CD4-positive, alpha-beta T cell (primary cell): ENCODE measurements around the gene PEAK3. TPM values are rescaled to one million over a fixed set of nuclear protein-coding genes. Genes with fewer than 3 reads are reported as not detected.

ENCODE experiments used
- ATAC-seq: fragments of 200-7000 bp; cut with Tn5 transposase; one replicate; pipeline ENCODE4 v1.10.0; 2022; ENCODE audit warnings: mild to moderate bottlenecking; ENCODE audit not compliant: poor library complexity
- CTCF ChIA-PET: fragments of 350-600 bp; sonication (Branson Sonifier 250); formaldehyde crosslinking; loops from one replicate; lab custom pipeline; 2021; ENCODE audit warnings: antibody characterized with exemption, inconsistent platforms; lab: Charles Lee
- POLR2A ChIA-PET: fragments of 350-600 bp; sonication (Branson Sonifier 250); formaldehyde crosslinking; loops from one replicate; lab custom pipeline; 2021; ENCODE audit warnings: antibody characterized with exemption, inconsistent platforms; lab: Charles Lee
- DNase-seq, 14 experiments: peaks; one replicate each; pipeline ENCODE4 v3.0.0-alpha.2; 2013 to 2020; ENCODE audit warnings: mixed read lengths in 2 of 14
- H3K27ac ChIP-seq, 2 donors: one replicate each; pipeline versions ENCODE4 v1.5.1 to v1.7.0; 2013; ENCODE audit warnings: low read length in 2 of 2, low read depth in 1 of 2, mild to moderate bottlenecking in 1 of 2
- H3K27me3 ChIP-seq, 2 experiments: 1 replicate in 1 of 2; 2 replicates in 1 of 2; pipeline versions ENCODE4 v1.6.1 to v1.7.0; 2013; ENCODE audit warnings: low read length in 2 of 2, control low read depth in 1 of 2, mild to moderate bottlenecking in 1 of 2, moderate library complexity in 1 of 2; ENCODE audit not compliant: insufficient read depth in 2 of 2, control insufficient read depth in 1 of 2
- H3K36me3 ChIP-seq: one replicate; pipeline ENCODE4 v1.6.1; 2013; ENCODE audit warnings: low read length, control low read depth; ENCODE audit not compliant: insufficient read depth
- H3K4me1 ChIP-seq: one replicate; pipeline ENCODE4 v1.6.1; 2013; ENCODE audit warnings: low read length, control low read depth; ENCODE audit not compliant: insufficient read depth
- H3K4me3 ChIP-seq: one replicate; pipeline ENCODE4 v1.5.1; 2013; ENCODE audit warnings: mild to moderate bottlenecking, low read length, moderate library complexity
- H3K9me3 ChIP-seq, 2 experiments: 1 replicate in 1 of 2; 2 replicates in 1 of 2; pipeline versions ENCODE4 v1.6.1 to v1.7.0; 2013; ENCODE audit warnings: low read length in 2 of 2, mild to moderate bottlenecking in 2 of 2, control low read depth in 1 of 2, moderate library complexity in 1 of 2; ENCODE audit not compliant: control insufficient read depth in 1 of 2, insufficient read depth in 1 of 2
- H3K27ac Mint-ChIP-seq: one replicate; pipeline ENCODE4 v1.8.0; 2020; ENCODE audit warnings: mixed read lengths
- H3K27me3 Mint-ChIP-seq: one replicate; pipeline ENCODE4 v1.8.0; 2021; ENCODE audit warnings: mixed read lengths
- H3K36me3 Mint-ChIP-seq: one replicate; pipeline ENCODE4 v1.8.0; 2021; ENCODE audit warnings: low read depth, mixed read lengths
- H3K4me1 Mint-ChIP-seq: one replicate; pipeline ENCODE4 v1.8.0; 2021; ENCODE audit warnings: low read depth, mixed read lengths
- H3K4me3 Mint-ChIP-seq: one replicate; pipeline ENCODE4 v1.8.0; 2020; ENCODE audit warnings: mild to moderate bottlenecking, mixed read lengths
- H3K9me3 Mint-ChIP-seq: one replicate; pipeline ENCODE4 v1.8.0; 2020; ENCODE audit warnings: mixed read lengths
- intact Hi-C, 2 experiments: fragments of 100-400 bp; cut with DNase I in 1 of 2; cut with micrococcal nuclease in 1 of 2; formaldehyde crosslinking; loops; one replicate each; pipeline versions ENCODE4 v1.15.1 to v1.9.0; 2023 to 2025; cut with DNase I, micrococcal nuclease
- polyA plus RNA-seq, 2 donors: library from polyadenylated mRNA; unstranded; fragments of 120-200 nt; gene quantifications; one replicate each; pipeline ENCODE4 v1.2.1, GENCODE V29; 2013
- total RNA-seq, 174 experiments: library from RNA in 2 of 174; stranded (reverse) in 2 of 174; gene quantifications; one replicate each; pipeline ENCODE4 v1.2.3 and lab custom pipeline; 2021 to 2026
- TF ChIP-seq, protein P1 (sequence below): fragments of 200-600 bp; IDR thresholded peaks from one replicate; pipeline ENCODE4 v1.8.0; 2022; ENCODE audit warnings: antibody characterized with exemption, mild to moderate bottlenecking

PEAK3 gene, protein sequence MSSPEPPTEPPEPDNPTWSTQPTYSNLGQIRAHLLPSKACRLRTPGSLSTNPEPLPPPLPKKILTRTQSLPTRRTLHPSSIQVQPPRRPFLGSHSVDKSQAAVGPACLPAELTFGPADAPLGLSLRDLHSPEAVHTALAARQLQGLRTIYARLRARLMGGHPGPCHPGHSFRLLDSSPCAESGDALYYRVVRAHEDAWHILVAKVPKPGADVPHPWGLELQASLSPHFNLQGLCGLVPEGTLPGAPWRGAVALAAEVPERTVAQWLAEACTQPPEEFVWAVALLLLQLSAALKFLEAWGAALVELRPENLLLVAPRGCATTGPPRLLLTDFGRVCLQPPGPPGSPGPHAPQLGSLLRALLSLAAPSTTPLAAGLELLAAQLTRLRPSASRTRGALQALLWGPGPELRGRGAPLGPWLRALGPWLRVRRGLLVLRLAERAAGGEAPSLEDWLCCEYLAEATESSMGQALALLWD
- total RNA-seq (not detected), total RNA-seq (lab: John Stamatoyannopoulos, UW) (0 to 0.49 (median 0.04) reads per million in 172 experiments)
- polyA plus RNA-seq (2013, experiment 1 of 2): 0.48 TPM
- polyA plus RNA-seq (2013, experiment 2 of 2): 1.3 TPM

DNA sequence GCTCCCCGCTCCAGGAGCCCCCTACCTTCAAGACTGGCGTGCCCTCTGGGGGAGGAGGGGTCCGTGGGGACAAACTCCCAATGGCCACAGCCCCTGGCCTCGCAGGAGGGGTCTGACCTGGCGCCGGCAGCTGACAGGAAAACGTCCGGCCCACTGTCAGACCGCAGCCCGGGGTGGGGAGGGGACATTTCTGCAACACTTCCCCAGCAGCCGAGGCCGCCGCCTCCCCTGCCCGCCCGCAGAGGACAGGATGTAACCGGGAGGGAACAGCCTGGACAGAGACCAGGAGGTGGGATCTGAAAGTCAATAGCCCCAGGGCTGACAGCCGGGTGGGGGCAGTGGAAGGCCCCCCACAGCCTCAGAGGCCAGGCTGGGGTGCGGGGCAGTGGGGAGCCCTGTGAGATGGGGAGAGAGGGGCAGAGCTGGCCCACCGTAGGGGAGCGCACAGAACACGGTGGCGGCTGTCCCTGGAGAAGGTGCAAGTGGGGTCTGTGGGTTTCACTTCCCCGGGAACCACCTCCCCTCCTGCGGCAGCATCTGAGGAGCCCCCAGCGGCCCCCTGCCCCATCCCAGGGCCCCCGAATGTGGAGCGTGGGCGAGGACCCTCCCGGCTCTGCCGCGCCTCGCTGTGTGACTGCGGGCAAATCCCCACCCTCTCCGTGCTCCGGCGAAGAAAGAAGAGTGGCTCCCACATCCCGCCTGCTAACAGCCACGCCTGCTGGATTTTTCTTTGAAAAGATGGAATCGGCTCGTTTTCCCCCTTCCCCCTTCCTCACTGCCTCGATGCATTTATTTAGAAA lies at the start of gene PEAK3:
Gene PEAK3, minus strand, starts transcription at position 114 of the 800 bp plus-strand sequence. CDS start 1,244 bp downstream, outside the sequence.
- ATAC-seq (peak; percentile 38), DNase-seq (peak in 6 of 14 experiments; percentile 24 to 72 (median 52))
- no peaks in the 10 kb centered on the region for H3K27me3 Mint-ChIP-seq
- peaks cover 25% of the 10 kb centered on the region for H3K4me1 ChIP-seq
- no peaks in the 10 kb centered on the region for H3K9me3 Mint-ChIP-seq
- H3K4me3 ChIP-seq: peak within 1 kb of the TSS; percentile 37
- no peaks in the 10 kb centered on the region for H3K9me3 ChIP-seq
- H3K27ac Mint-ChIP-seq: peak within 1 kb of the TSS; percentile 27
- H3K36me3 ChIP-seq: no peaks in the 10 kb centered on the region
- H3K4me3 Mint-ChIP-seq: peak within 1 kb of the TSS; percentile 51
- ChIA-PET POLR2A (interaction anchor here (1.9 kb wide), 1 partner anchor 9 kb away, joined by 7 read pairs; no protein-coding TSS in a partner anchor), CTCF (no interaction called here)
- intact Hi-C loops: no loop called here
- H3K4me1 Mint-ChIP-seq: peaks cover 15% of the 10 kb centered on the region
- peaks cover under 1% of the 10 kb centered on the region for H3K36me3 Mint-ChIP-seq
- no peaks in the 10 kb centered on the region for H3K27me3 ChIP-seq
- H3K27ac ChIP-seq: no peak within 1 kb of the TSS
- TF ChIP-seq, protein P1, sequence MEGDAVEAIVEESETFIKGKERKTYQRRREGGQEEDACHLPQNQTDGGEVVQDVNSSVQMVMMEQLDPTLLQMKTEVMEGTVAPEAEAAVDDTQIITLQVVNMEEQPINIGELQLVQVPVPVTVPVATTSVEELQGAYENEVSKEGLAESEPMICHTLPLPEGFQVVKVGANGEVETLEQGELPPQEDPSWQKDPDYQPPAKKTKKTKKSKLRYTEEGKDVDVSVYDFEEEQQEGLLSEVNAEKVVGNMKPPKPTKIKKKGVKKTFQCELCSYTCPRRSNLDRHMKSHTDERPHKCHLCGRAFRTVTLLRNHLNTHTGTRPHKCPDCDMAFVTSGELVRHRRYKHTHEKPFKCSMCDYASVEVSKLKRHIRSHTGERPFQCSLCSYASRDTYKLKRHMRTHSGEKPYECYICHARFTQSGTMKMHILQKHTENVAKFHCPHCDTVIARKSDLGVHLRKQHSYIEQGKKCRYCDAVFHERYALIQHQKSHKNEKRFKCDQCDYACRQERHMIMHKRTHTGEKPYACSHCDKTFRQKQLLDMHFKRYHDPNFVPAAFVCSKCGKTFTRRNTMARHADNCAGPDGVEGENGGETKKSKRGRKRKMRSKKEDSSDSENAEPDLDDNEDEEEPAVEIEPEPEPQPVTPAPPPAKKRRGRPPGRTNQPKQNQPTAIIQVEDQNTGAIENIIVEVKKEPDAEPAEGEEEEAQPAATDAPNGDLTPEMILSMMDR: no peak

DNA sequence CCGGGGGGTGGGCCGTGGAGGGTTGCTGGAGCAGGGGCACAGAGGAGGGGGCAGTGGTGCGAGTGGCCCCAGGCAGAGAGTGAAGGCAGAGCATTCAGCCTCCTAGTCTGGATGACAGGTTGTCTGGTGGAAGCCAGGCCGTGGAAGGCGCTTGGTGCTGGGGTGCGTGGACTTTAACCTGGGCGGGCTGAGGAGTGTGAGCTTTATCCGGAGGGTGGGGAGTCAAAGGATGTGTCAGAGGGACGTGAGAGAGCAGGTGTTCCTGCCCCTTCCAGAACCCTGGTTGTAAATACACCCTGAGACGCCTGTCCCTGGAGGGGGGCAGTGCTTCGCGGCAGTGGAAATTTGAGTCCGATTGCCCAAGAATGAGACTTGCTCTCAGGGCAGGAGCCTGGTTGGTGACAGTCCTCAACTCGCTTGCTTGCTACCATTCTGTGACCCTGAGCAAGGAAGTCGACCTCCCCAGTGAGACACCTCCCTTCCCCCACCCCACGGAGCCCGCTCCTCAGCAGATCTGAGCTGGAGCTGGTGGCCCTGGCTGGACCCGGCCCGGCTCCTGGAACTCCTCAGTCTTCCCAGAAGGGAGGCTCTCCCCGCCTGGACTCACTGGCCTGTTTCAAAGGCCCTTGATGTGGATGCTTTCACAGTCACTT lies 48.8 kb upstream of the PEAK3 start:
- no peaks in the 10 kb centered on the region for H3K9me3 Mint-ChIP-seq
- Histone ChIP-seq H3K4me3 (no peak overlapping the region), H3K9me3 (peaks cover 0 to 6% of the 10 kb centered on the region in 2 experiments), H3K4me1 (peaks cover 75% of the 10 kb centered on the region), H3K36me3 (peaks cover 13% of the 10 kb centered on the region), H3K27me3 (no peaks in the 10 kb centered on the region), H3K27ac (no peak overlapping the region)
- peaks cover 37% of the 10 kb centered on the region for H3K36me3 Mint-ChIP-seq
- peaks cover 66% of the 10 kb centered on the region for H3K4me1 Mint-ChIP-seq
- ATAC-seq (no peak), DNase-seq (peak in 1 of 14 experiments; percentile 31)
- H3K27ac Mint-ChIP-seq: peak overlapping the region; percentile 93
- ChIA-PET CTCF (no interaction called here), POLR2A (interaction anchor here (0.7 kb wide), 1 partner anchor 372 kb away, joined by 3 read pairs; no protein-coding TSS in a partner anchor)
- intact Hi-C loops: no loop called here
- H3K4me3 Mint-ChIP-seq: peak overlapping the region; percentile 70
- no peaks in the 10 kb centered on the region for H3K27me3 Mint-ChIP-seq
- TF ChIP-seq, protein P1: no peak

DNA sequence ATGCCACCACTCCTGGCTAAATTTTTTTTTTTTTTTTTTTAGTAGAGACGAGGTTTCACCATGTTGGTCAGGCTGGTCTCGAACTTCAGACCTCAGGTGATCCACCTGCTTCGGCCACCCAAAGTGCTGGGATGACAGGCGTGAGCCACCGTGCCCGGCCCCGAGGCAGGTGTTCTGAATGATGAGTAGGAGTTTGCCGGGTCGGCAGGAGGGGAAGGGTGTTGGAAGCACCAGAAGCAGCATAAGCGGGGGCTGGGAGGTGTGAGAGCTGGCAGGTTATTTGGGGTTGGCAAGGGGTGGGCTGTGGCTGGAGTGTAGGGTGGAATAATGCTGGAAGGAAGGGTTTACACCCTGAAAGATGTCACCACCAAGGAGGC lies 48.3 kb upstream of the PEAK3 start:
- Histone ChIP-seq H3K36me3 (peaks cover 17% of the 10 kb centered on the region), H3K27me3 (no peaks in the 10 kb centered on the region), H3K4me3 (no peak overlapping the region), H3K4me1 (peaks cover 78% of the 10 kb centered on the region), H3K27ac (no peak overlapping the region), H3K9me3 (peaks cover 0 to 2% of the 10 kb centered on the region in 2 experiments)
- Mint-ChIP-seq H3K36me3 (peaks cover 39% of the 10 kb centered on the region), H3K27ac (peak overlapping the region; percentile 93), H3K4me3 (peak overlapping the region; percentile 70), H3K27me3 (no peaks in the 10 kb centered on the region), H3K9me3 (no peaks in the 10 kb centered on the region), H3K4me1 (peaks cover 68% of the 10 kb centered on the region)
- POLR2A ChIA-PET: interaction anchor here (0.7 kb wide), 1 partner anchor 373 kb away, joined by 3 read pairs; no protein-coding TSS in a partner anchor
- ATAC-seq: no peak
- TF ChIP-seq, protein P1: no peak
- CTCF ChIA-PET: no interaction called here
- intact Hi-C loops: no loop called here
- DNase-seq: no peak
